SW480 (cell line): ENCODE data around the gene PEDS1.
"Not testable (repeated sequence)": the region's sequence is repeated elsewhere in the genome, so short reads cannot be mapped to it uniquely, and the experiment has no call there.

Experiments used
- DNase-seq: peaks from one replicate; pipeline ENCODE4 v3.0.0-alpha.2; 2016; ENCODE audit warnings: low spot score

Gene PEDS1

GRCh38 chr20:50112512-50113419 lies 40.8 kb downstream of the PEDS1 start, which contains the start of gene UBE2V1:
Gene UBE2V1 (minus strand): TSS chr20:50113150. CDS start chr20:50113128, 22 bp downstream.
- DNase-seq: peak; percentile 89

- DNase-seq: no peak
Measured at GRCh38 chr20:50111829-50112495, 41.6 kb downstream of the PEDS1 start.

GRCh38 chr20:50111120-50111828 lies 42.2 kb downstream of the PEDS1 start:
- DNase-seq: no peak

GRCh38 chr20:50110141-50111047 lies 43.1 kb downstream of the PEDS1 start:
- DNase-seq: no peak

- no peak for DNase-seq
Measured at GRCh38 chr20:50108556-50109235, 44.8 kb downstream of the PEDS1 start.

GRCh38 chr20:50107796-50108331 lies 45.7 kb downstream of the PEDS1 start:
- no peak for DNase-seq

GRCh38 chr20:50107086-50107660 lies 46.4 kb downstream of the PEDS1 start:
- DNase-seq: no peak

- DNase-seq: not testable (repeated sequence)
Measured at GRCh38 chr20:50106669-50107068, 46.9 kb downstream of the PEDS1 start.
